ENCODE data around the gene PLXNB2. TPM values are rescaled to one million over a fixed set of nuclear protein-coding genes. Genes with fewer than 3 reads are reported as not detected.

The PLXNB2 gene
- total RNA-seq, 1 donor from 2014 or later: 95.2 TPM

DNA sequence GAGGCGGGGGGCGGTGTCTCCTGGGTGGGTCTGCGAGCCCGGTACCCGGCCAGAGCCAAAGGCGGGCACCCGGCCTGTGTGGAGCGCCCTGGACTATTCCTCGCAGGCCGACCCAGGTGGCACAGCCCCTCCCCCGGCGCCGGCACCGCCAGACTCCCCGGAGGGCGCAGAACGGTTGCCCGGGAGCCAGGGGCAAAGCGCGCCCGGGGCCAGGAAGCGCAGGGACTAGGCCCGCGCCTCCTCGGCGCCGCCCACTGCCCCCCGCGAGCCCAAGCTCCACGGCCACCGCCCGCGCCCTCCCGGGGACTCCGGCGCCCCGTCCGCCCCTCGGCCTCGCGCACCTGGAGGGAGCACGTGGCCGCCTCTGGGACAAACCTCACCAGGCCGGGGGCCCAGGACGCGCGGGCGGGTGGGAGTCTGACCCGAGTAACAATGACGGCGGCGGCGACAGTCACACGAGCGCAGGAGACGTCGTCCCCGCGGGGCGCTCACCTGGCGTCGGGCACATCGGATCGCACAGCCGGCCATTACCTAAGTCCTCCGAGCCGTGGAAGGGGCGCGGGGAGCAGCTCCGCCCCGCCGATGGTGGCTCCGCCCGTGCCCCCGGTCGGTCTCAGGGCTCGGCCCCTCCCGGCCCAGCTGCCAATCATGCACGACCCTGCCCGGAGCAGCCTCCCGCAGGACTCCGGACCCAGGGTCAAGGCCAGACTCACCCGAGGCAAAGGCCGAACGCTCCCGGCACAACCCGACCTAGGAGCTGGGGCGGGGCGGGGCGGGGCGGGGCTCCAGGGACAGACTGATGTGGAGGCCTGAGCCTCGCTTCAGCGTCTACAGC lies 7.4 kb downstream of the PLXNB2 start:
- H3K4me3 Mint-ChIP-seq (ENCODE audit: unreplicated experiment): no peak overlapping the region

DNA sequence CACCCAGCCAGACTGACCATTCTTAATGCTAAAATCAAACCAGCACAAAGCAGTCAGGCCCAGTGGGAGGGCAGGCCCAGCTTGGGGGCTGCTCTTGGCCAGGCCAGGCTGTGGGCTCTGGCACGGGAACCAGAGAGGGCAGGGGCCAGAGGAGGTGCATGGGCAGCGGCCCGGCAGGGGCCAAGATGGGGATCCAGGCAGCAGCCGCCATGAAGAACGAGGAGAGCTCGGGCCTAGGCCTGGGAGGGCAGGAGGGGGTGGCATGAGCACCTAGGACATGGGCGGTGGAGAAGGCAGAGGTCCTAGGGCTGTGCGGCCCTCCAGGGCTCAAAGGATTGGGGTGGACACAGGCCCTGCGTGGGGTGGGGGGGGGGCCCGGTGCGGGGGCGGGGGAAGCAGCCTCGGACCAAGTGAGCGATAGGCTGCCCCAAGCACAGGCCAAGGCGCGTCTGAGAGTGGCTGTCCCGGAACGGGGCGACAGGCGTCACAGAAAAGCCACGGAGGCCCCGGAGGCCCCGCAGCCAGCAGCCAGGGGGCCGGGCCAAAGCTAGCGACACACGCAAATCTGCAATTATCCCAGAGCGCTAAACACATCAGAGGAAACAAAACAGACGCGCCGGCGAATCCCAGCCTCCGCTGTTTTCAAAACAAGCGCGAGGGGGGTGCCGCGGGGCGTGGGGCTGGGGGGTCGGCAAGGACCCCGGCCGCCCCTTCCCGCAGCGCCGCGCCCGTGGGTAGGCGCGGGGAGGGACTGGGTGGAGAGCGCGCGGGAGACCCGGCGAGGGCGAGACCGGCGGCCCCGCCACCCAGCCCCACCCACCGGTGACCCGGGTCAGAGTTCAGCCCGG lies 8.3 kb downstream of the PLXNB2 start:
- H3K36me3 Mint-ChIP-seq (ENCODE audit: unreplicated experiment): no peaks in the 10 kb centered on the region

More for the DNA sequence above, 7.4 kb downstream of the PLXNB2 start:
- Mint-ChIP-seq H3K27me3 (ENCODE audit: unreplicated experiment) (peaks cover 4% of the 10 kb centered on the region), H3K9me3 (ENCODE audit: unreplicated experiment) (peaks cover 4% of the 10 kb centered on the region), H3K27ac (ENCODE audit: unreplicated experiment) (no peak overlapping the region), H3K4me1 (ENCODE audit: low read depth, unreplicated experiment) (no peaks in the 10 kb centered on the region), H3K36me3 (ENCODE audit: unreplicated experiment) (no peaks in the 10 kb centered on the region)
- DNase-seq: peak; percentile 80
- TF ChIP-seq, protein P1, sequence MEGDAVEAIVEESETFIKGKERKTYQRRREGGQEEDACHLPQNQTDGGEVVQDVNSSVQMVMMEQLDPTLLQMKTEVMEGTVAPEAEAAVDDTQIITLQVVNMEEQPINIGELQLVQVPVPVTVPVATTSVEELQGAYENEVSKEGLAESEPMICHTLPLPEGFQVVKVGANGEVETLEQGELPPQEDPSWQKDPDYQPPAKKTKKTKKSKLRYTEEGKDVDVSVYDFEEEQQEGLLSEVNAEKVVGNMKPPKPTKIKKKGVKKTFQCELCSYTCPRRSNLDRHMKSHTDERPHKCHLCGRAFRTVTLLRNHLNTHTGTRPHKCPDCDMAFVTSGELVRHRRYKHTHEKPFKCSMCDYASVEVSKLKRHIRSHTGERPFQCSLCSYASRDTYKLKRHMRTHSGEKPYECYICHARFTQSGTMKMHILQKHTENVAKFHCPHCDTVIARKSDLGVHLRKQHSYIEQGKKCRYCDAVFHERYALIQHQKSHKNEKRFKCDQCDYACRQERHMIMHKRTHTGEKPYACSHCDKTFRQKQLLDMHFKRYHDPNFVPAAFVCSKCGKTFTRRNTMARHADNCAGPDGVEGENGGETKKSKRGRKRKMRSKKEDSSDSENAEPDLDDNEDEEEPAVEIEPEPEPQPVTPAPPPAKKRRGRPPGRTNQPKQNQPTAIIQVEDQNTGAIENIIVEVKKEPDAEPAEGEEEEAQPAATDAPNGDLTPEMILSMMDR (IDR thresholded peaks at IDR 0.05; ENCODE audit: partially characterized antibody, unreplicated experiment): no peak

DNA sequence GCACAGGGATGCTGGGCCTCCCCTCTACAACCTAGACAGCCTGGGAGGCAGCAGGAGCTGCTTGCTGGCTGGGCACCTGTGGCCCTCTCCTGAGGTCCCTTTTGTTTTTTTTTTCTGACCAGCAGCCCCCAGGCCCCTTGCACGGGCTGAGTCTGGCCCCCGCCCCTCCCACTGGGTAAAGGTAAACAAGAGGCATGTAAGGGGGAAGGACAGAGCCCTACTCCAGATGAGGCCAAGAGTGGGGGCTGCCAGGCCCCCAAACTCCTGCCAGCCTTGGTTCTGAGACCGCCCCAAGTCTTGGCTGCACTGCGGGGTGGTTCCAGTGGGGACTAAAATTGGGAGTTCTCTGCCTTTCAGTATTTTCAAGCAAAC lies 9.2 kb downstream of the PLXNB2 start:
- no peaks in the 10 kb centered on the region for H3K36me3 Mint-ChIP-seq (ENCODE audit: unreplicated experiment)
- TF ChIP-seq, protein P1 (IDR thresholded peaks at IDR 0.05; ENCODE audit: partially characterized antibody, unreplicated experiment): no peak
- peaks cover 4% of the 10 kb centered on the region for H3K9me3 Mint-ChIP-seq (ENCODE audit: unreplicated experiment)
- no peaks in the 10 kb centered on the region for H3K4me1 Mint-ChIP-seq (ENCODE audit: low read depth, unreplicated experiment)
- H3K4me3 Mint-ChIP-seq (ENCODE audit: unreplicated experiment): no peak overlapping the region
- H3K27ac Mint-ChIP-seq (ENCODE audit: unreplicated experiment): no peak overlapping the region
- H3K27me3 Mint-ChIP-seq (ENCODE audit: unreplicated experiment): peaks cover 4% of the 10 kb centered on the region
- no peak for DNase-seq

More for the DNA sequence above, 8.3 kb downstream of the PLXNB2 start:
- TF ChIP-seq, protein P1 (IDR thresholded peaks at IDR 0.05; ENCODE audit: partially characterized antibody, unreplicated experiment): no peak
- Mint-ChIP-seq H3K27me3 (ENCODE audit: unreplicated experiment) (peaks cover 4% of the 10 kb centered on the region), H3K9me3 (ENCODE audit: unreplicated experiment) (peaks cover 4% of the 10 kb centered on the region), H3K27ac (ENCODE audit: unreplicated experiment) (no peak overlapping the region), H3K4me1 (ENCODE audit: low read depth, unreplicated experiment) (no peaks in the 10 kb centered on the region), H3K4me3 (ENCODE audit: unreplicated experiment) (no peak overlapping the region)
- DNase-seq: no peak

DNA sequence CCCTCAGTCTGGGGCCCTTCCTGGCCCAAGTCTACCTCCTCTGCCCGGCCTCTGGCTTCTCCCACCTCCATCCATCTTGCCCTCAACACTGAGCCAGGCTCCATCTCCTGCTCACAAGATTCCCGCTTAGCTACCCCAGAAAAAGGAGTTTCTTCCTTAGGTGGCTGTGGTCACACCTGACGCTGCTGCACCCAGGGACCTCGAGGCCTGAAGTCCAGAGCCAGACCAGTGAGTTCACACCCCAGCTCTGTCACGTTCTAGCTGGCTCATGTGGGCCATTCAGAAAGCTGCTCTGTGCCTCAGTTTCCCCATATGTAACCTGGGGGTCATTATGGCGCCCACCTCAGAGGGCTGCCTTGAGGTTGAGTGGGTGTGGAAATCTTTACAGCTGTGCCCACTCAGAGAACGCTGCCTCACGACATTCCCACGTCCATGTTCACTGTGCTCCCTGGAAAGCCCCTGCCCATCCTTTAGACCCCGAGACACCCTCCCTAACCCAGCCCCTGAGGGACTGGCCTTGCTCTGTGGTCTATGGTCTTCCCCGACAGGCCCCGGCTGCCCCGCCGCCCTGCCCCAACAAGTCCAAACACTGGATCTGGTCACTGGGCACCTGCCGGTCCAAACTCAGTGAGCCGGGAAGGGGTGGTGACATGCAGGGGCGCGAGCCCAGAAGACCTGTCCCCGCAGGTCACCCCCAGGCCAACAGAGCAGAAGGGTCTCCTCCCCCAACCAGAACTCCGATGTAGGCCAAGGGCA lies 9.8 kb downstream of the PLXNB2 start:
- H3K27ac Mint-ChIP-seq (ENCODE audit: unreplicated experiment): no peak overlapping the region
- H3K4me3 Mint-ChIP-seq (ENCODE audit: unreplicated experiment): peak overlapping the region; percentile 25
- no peaks in the 10 kb centered on the region for H3K4me1 Mint-ChIP-seq (ENCODE audit: low read depth, unreplicated experiment)
- TF ChIP-seq, protein P1 (IDR thresholded peaks at IDR 0.05; ENCODE audit: partially characterized antibody, unreplicated experiment): no peak
- H3K36me3 Mint-ChIP-seq (ENCODE audit: unreplicated experiment): no peaks in the 10 kb centered on the region
- peaks cover 2% of the 10 kb centered on the region for H3K9me3 Mint-ChIP-seq (ENCODE audit: unreplicated experiment)
- peaks cover 2% of the 10 kb centered on the region for H3K27me3 Mint-ChIP-seq (ENCODE audit: unreplicated experiment)
- DNase-seq: no peak
